GM12878 (cell line): ENCODE measurements around the gene COL9A3.

Source experiments
- BHLHE40 ChIP-seq, 2 experiments: fragments of 450-650 bp in 1 of 2; IDR thresholded peaks; 2 replicates each; pipeline ENCODE4 v1.6.1; 2011 to 2017; ENCODE audit warnings: low read depth in 2 of 2, borderline replicate concordance in 1 of 2, improper control_type of control experiment in 1 of 2, low read length in 1 of 2, mild to moderate bottlenecking in 1 of 2
- GABPA ChIP-seq: IDR thresholded peaks from 2 replicates; pipeline ENCODE4 v1.6.1; 2014; ENCODE audit warnings: antibody characterized with exemption, low read depth, mild to moderate bottlenecking, inconsistent platforms
- POLR2AphosphoS5 ChIP-seq: IDR thresholded peaks from 2 replicates; pipeline ENCODE4 v1.6.1; 2011; ENCODE audit warnings: mild to moderate bottlenecking, low read length, inconsistent platforms
- SIN3A ChIP-seq: IDR thresholded peaks from 2 replicates; pipeline ENCODE4 v1.6.1; 2012; ENCODE audit warnings: low read depth, low read length, improper control_type of control experiment
- ZBED1 ChIP-seq: IDR thresholded peaks from 2 replicates; pipeline ENCODE4 v1.6.1; 2016; ENCODE audit warnings: borderline replicate concordance
- ZNF217 ChIP-seq: fragments of 450-650 bp; IDR thresholded peaks from 2 replicates; pipeline ENCODE4 v1.6.1; 2017; ENCODE audit warnings: antibody characterized with exemption, mild to moderate bottlenecking
- TF ChIP-seq, protein P1 (sequence below): IDR thresholded peaks from 2 replicates; pipeline ENCODE4 v1.6.1; 2011; ENCODE audit warnings: borderline replicate concordance, low read depth, mild to moderate bottlenecking, moderate library complexity, mixed read lengths, low read length; ENCODE audit not compliant: insufficient read depth; ENCODE audit errors: extremely low read length
- TF ChIP-seq, protein P2 (sequence below), 3 experiments: IDR thresholded peaks in 2 of 3; conservative IDR thresholded peaks in 1 of 3; 2 replicates each; pipeline ENCODE4 v1.5.1; 2011; ENCODE audit warnings: low read depth in 3 of 3, low read length in 3 of 3, mild to moderate bottlenecking in 3 of 3, control low read depth in 2 of 3, moderate library complexity in 2 of 3, inconsistent platforms in 1 of 3, mixed read lengths in 1 of 3; ENCODE audit not compliant: control insufficient read depth in 2 of 3, insufficient read depth in 1 of 3; ENCODE audit errors: extremely low read depth in 1 of 3
- TF ChIP-seq, protein P3 (sequence below): IDR thresholded peaks from 2 replicates; pipeline ENCODE4 v1.6.1; 2012; ENCODE audit warnings: mild to moderate bottlenecking, low read depth, low read length

DNA sequence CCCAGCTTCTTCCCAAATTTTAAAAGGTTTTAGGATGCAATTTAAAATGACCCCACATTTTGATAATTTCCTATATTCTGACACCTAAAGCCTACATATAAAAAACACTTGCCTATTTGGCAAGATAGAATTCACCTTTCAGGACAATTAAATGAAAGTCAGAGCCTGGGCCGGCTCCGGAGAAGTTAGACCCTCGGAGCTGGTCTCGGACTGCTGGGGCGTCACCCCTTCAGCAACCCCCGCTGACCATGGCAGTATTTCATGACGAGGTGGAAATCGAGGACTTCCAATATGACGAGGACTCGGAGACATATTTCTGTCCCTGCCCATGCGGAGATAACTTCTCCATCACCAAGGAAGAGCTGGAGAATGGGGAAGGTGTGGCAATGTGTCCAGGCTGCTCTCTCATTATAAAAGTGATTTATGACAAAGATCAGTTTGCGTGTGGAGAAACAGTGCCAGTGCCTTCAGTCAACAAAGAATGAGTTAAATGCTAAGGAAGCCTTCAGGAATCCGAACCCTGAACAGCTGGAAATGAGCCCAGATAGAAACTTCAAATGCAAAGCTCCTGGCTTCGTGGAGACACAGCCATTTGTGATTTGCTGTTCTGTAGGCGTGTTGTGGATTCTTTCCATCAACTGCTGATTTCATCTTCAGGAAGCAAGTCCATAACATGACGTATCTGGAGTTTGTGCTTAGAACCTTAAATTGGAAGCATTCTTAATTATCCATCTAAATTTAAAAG is 28.7 kb downstream of the COL9A3 start:
- TF ChIP-seq, protein P1, sequence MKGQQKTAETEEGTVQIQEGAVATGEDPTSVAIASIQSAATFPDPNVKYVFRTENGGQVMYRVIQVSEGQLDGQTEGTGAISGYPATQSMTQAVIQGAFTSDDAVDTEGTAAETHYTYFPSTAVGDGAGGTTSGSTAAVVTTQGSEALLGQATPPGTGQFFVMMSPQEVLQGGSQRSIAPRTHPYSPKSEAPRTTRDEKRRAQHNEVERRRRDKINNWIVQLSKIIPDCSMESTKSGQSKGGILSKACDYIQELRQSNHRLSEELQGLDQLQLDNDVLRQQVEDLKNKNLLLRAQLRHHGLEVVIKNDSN, result no peak
- no peak for TF ChIP-seq SIN3A
- TF ChIP-seq, protein P2, sequence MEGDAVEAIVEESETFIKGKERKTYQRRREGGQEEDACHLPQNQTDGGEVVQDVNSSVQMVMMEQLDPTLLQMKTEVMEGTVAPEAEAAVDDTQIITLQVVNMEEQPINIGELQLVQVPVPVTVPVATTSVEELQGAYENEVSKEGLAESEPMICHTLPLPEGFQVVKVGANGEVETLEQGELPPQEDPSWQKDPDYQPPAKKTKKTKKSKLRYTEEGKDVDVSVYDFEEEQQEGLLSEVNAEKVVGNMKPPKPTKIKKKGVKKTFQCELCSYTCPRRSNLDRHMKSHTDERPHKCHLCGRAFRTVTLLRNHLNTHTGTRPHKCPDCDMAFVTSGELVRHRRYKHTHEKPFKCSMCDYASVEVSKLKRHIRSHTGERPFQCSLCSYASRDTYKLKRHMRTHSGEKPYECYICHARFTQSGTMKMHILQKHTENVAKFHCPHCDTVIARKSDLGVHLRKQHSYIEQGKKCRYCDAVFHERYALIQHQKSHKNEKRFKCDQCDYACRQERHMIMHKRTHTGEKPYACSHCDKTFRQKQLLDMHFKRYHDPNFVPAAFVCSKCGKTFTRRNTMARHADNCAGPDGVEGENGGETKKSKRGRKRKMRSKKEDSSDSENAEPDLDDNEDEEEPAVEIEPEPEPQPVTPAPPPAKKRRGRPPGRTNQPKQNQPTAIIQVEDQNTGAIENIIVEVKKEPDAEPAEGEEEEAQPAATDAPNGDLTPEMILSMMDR (IDR thresholded peaks at IDR 0.05 in 2 of 3, conservative IDR thresholded peaks at IDR 0.05 in 1 of 3; ENCODE audit: control insufficient read depth in 2 of 3, extremely low read depth in 1 of 3, insufficient read depth in 1 of 3, low read depth in 3 of 3, low read length in 3 of 3), result no peak
- no peak for TF ChIP-seq POLR2AphosphoS5
- no peak for TF ChIP-seq ZBED1
- TF ChIP-seq GABPA, result no peak
- TF ChIP-seq ZNF217, result no peak
- TF ChIP-seq, protein P3, sequence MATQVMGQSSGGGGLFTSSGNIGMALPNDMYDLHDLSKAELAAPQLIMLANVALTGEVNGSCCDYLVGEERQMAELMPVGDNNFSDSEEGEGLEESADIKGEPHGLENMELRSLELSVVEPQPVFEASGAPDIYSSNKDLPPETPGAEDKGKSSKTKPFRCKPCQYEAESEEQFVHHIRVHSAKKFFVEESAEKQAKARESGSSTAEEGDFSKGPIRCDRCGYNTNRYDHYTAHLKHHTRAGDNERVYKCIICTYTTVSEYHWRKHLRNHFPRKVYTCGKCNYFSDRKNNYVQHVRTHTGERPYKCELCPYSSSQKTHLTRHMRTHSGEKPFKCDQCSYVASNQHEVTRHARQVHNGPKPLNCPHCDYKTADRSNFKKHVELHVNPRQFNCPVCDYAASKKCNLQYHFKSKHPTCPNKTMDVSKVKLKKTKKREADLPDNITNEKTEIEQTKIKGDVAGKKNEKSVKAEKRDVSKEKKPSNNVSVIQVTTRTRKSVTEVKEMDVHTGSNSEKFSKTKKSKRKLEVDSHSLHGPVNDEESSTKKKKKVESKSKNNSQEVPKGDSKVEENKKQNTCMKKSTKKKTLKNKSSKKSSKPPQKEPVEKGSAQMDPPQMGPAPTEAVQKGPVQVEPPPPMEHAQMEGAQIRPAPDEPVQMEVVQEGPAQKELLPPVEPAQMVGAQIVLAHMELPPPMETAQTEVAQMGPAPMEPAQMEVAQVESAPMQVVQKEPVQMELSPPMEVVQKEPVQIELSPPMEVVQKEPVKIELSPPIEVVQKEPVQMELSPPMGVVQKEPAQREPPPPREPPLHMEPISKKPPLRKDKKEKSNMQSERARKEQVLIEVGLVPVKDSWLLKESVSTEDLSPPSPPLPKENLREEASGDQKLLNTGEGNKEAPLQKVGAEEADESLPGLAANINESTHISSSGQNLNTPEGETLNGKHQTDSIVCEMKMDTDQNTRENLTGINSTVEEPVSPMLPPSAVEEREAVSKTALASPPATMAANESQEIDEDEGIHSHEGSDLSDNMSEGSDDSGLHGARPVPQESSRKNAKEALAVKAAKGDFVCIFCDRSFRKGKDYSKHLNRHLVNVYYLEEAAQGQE, result no peak
- TF ChIP-seq BHLHE40 (IDR thresholded peaks at IDR 0.05; ENCODE audit: borderline replicate concordance in 1 of 2, low read depth in 2 of 2, low read length in 1 of 2), result no peak
